ENCODE measurements around the gene SERPING1. TPM values are rescaled to one million over a fixed set of nuclear protein-coding genes. Genes with fewer than 3 reads are reported as not detected.

SERPING1 gene
- 31.5 and 47.7 TPM in 2 replicates for total RNA-seq

DNA sequence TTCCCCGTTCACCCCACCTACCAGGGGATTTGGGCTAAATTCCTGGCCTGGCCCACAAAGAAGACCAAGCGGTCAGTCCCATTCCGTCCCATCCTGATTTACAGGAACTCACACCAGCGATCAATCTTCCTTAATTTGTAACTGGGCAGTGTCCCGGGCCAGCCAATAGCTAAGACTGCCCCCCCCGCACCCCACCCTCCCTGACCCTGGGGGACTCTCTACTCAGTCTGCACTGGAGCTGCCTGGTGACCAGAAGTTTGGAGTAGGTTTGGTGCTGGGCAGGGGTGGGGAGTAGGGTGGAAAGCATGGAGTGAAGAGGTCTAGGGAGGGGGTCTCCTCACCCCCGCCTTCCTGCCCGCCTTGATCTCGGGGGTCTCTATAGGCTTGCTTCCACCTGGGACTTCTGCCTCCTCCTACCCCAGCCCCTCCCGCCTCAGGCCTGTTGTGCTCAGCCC lies at the start of gene SERPING1:
SERPING1 (plus strand) TSS at position 225 of the 455 bp plus-strand sequence. CDS start 586 bp downstream, outside the sequence.
- H3K4me3 ChIP-seq (ENCODE audit: insufficient read depth, low read length) = peak within 1 kb of the TSS; percentile 72
- peak within 1 kb of the TSS; percentile 90 for H3K4me2 ChIP-seq (ENCODE audit: insufficient read depth, low read length)
- H3K27ac ChIP-seq (ENCODE audit: low read depth, low read length) = peak within 1 kb of the TSS; percentile 23

GRCh38 chr11:57547854-57548377 lies 49.6 kb upstream of the SERPING1 start:
- H4K20me1 ChIP-seq (ENCODE audit: insufficient read depth, low read length) = no peaks in the 10 kb centered on the region
- H3K9me3 ChIP-seq (ENCODE audit: low read depth, low read length) = no peaks in the 10 kb centered on the region
- TF ChIP-seq, protein P1, sequence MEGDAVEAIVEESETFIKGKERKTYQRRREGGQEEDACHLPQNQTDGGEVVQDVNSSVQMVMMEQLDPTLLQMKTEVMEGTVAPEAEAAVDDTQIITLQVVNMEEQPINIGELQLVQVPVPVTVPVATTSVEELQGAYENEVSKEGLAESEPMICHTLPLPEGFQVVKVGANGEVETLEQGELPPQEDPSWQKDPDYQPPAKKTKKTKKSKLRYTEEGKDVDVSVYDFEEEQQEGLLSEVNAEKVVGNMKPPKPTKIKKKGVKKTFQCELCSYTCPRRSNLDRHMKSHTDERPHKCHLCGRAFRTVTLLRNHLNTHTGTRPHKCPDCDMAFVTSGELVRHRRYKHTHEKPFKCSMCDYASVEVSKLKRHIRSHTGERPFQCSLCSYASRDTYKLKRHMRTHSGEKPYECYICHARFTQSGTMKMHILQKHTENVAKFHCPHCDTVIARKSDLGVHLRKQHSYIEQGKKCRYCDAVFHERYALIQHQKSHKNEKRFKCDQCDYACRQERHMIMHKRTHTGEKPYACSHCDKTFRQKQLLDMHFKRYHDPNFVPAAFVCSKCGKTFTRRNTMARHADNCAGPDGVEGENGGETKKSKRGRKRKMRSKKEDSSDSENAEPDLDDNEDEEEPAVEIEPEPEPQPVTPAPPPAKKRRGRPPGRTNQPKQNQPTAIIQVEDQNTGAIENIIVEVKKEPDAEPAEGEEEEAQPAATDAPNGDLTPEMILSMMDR (IDR thresholded peaks at IDR 0.05; ENCODE audit: extremely low read depth, low read depth, low read length) = no peak
- peaks cover 2% of the 10 kb centered on the region for H3K27me3 ChIP-seq (ENCODE audit: insufficient read depth, low read length)
- H3K4me1 ChIP-seq (ENCODE audit: insufficient read depth, low read length) = peaks cover 4% of the 10 kb centered on the region
- H3K4me2 ChIP-seq (ENCODE audit: insufficient read depth, low read length) = no peak overlapping the region
- peaks cover 32% of the 10 kb centered on the region for H3K36me3 ChIP-seq (ENCODE audit: insufficient read depth, low read length)
- peak; percentile 62 for DNase-seq (ENCODE audit: insufficient read length, low spot score, missing footprints)
- no peaks in the 10 kb centered on the region for H3K79me2 ChIP-seq (ENCODE audit: insufficient read depth, low read length)
- no peak overlapping the region for H3K27ac ChIP-seq (ENCODE audit: low read depth, low read length)
- H2AFZ ChIP-seq (ENCODE audit: low read length) = no peak overlapping the region
- H3K4me3 ChIP-seq (ENCODE audit: insufficient read depth, low read length) = no peak overlapping the region

More for the DNA sequence above, at the start of gene SERPING1:
- H3K79me2 ChIP-seq (ENCODE audit: insufficient read depth, low read length) = no peaks in the 10 kb centered on the region
- H3K4me1 ChIP-seq (ENCODE audit: insufficient read depth, low read length) = peaks cover 18% of the 10 kb centered on the region
- H4K20me1 ChIP-seq (ENCODE audit: insufficient read depth, low read length) = no peaks in the 10 kb centered on the region
- H3K9me3 ChIP-seq (ENCODE audit: low read depth, low read length) = no peaks in the 10 kb centered on the region
- DNase-seq (ENCODE audit: insufficient read length, low spot score, missing footprints) = peak; percentile 77
- H3K27me3 ChIP-seq (ENCODE audit: insufficient read depth, low read length) = no peaks in the 10 kb centered on the region
- TF ChIP-seq, protein P1 (IDR thresholded peaks at IDR 0.05; ENCODE audit: extremely low read depth, low read depth, low read length) = no peak
- H3K36me3 ChIP-seq (ENCODE audit: insufficient read depth, low read length) = no peaks in the 10 kb centered on the region
- peak within 1 kb of the TSS; percentile 89 for H2AFZ ChIP-seq (ENCODE audit: low read length)

DNA sequence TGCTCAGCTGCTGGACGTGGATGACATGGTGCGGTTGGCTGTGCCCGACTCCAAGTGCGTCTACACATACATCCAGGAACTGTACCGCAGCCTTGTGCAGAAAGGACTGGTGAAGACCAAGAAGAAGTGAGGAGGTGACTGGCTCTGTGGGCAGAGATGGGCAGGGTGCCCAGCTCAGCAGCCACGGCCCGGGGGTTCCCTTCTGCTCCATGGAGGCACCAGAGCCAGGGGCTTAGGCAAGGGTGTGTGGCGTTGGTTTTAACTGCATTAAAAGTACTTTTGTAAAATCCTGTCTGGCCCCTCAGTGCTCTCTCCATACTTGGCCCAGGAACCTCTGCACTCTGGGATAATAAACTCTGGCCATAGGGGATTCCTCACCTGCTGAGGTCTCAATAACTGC lies 47.5 kb upstream of the SERPING1 start:
- Histone ChIP-seq H3K36me3 (ENCODE audit: insufficient read depth, low read length) (peaks cover 32% of the 10 kb centered on the region), H3K4me1 (ENCODE audit: insufficient read depth, low read length) (peaks cover 4% of the 10 kb centered on the region), H3K4me3 (ENCODE audit: insufficient read depth, low read length) (no peak overlapping the region), H3K79me2 (ENCODE audit: insufficient read depth, low read length) (no peaks in the 10 kb centered on the region), H3K9me3 (ENCODE audit: low read depth, low read length) (no peaks in the 10 kb centered on the region), H3K27ac (ENCODE audit: low read depth, low read length) (no peak overlapping the region), H3K4me2 (ENCODE audit: insufficient read depth, low read length) (no peak overlapping the region), H4K20me1 (ENCODE audit: insufficient read depth, low read length) (no peaks in the 10 kb centered on the region), H3K27me3 (ENCODE audit: insufficient read depth, low read length) (no peaks in the 10 kb centered on the region), H2AFZ (ENCODE audit: low read length) (no peak overlapping the region)
- TF ChIP-seq, protein P1 (IDR thresholded peaks at IDR 0.05; ENCODE audit: extremely low read depth, low read depth, low read length) = no peak
- DNase-seq (ENCODE audit: insufficient read length, low spot score, missing footprints) = no peak

DNA sequence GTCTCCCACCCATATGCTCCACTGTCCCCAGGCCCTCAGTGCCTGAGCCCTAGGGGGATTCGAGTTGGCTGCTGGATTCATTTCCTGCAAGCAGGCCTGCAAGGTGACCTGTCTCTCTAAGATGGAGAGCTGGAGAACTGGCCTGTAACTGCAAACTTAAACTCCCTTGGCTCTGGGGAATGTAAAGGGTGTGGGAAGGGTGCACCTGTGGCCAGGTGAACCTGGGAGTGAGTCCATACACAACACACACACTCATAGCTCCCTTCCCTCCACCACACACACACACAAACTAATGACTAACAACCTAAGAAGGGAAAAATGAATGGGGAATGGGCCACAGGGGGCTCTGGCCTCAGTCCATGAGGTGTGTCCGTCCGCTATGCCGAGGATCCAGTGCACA lies 45.5 kb upstream of the SERPING1 start:
- DNase-seq (ENCODE audit: insufficient read length, low spot score, missing footprints) = no peak
- no peaks in the 10 kb centered on the region for H3K27me3 ChIP-seq (ENCODE audit: insufficient read depth, low read length)
- H3K36me3 ChIP-seq (ENCODE audit: insufficient read depth, low read length) = peaks cover 34% of the 10 kb centered on the region
- H3K79me2 ChIP-seq (ENCODE audit: insufficient read depth, low read length) = no peaks in the 10 kb centered on the region
- H4K20me1 ChIP-seq (ENCODE audit: insufficient read depth, low read length) = no peaks in the 10 kb centered on the region
- no peaks in the 10 kb centered on the region for H3K9me3 ChIP-seq (ENCODE audit: low read depth, low read length)
- no peak overlapping the region for H3K4me2 ChIP-seq (ENCODE audit: insufficient read depth, low read length)
- peaks cover 4% of the 10 kb centered on the region for H3K4me1 ChIP-seq (ENCODE audit: insufficient read depth, low read length)
- no peak overlapping the region for H2AFZ ChIP-seq (ENCODE audit: low read length)
- TF ChIP-seq, protein P1 (IDR thresholded peaks at IDR 0.05; ENCODE audit: extremely low read depth, low read depth, low read length) = no peak
- no peak overlapping the region for H3K4me3 ChIP-seq (ENCODE audit: insufficient read depth, low read length)
- no peak overlapping the region for H3K27ac ChIP-seq (ENCODE audit: low read depth, low read length)
